ENCODE data around the gene FLOT1. TPM values are rescaled to one million over a fixed set of nuclear protein-coding genes. Genes with fewer than 3 reads are reported as not detected.

The FLOT1 gene
- total RNA-seq, 2 donors from 2014 or later = 121 to 141 TPM

- peaks cover 17% of the 10 kb centered on the region for H3K4me1 Mint-ChIP-seq
- no peaks in the 10 kb centered on the region for H3K27me3 Mint-ChIP-seq (ENCODE audit: insufficient read depth)
- peak; percentile 99 for DNase-seq
- H3K9me3 Mint-ChIP-seq = no peaks in the 10 kb centered on the region
- peak within 1 kb of the TSS; percentile 100 for H3K27ac Mint-ChIP-seq
- Histone ChIP-seq H3K4me1 (ENCODE audit: control insufficient read depth, insufficient read depth, low read length) (no peaks in the 10 kb centered on the region), H3K36me3 (ENCODE audit: control insufficient read depth, insufficient read depth, low read length) (peaks cover 39% of the 10 kb centered on the region), H3K9me3 (ENCODE audit: control insufficient read depth, low read length) (no peaks in the 10 kb centered on the region), H3K27me3 (ENCODE audit: control insufficient read depth, insufficient read depth, low read length, poor library complexity, severe bottlenecking) (no peaks in the 10 kb centered on the region), H3K9ac (ENCODE audit: extremely low read depth, low read length, poor library complexity, severe bottlenecking) (peak within 1 kb of the TSS; percentile 88), H3K4me3 (ENCODE audit: low read length) (peak within 1 kb of the TSS; percentile 99), H3K27ac (ENCODE audit: low read depth, low read length) (peak within 1 kb of the TSS; percentile 91)
- H3K4me3 Mint-ChIP-seq = peak within 1 kb of the TSS; percentile 99
- TF ChIP-seq CTCF (conservative IDR thresholded peaks at IDR 0.05) = peak; percentile 39
- peaks cover 39% of the 10 kb centered on the region for H3K36me3 Mint-ChIP-seq (ENCODE audit: low read depth)
- WGBS, 2 experiments (ENCODE audit: insufficient coverage in 1 of 2, insufficient read length in 1 of 2) = 0% methylated on average over 41 to 48 of the region's 48 CpGs
These were observed 25.2 kb downstream of the FLOT1 start, which contains the start of gene MDC1 for GRCh38 chr6:30717129-30717844. Gene MDC1, minus strand, starts transcription at chr6:30717281. Its CDS starts 2,106 bp downstream, at chr6:30715175.

- 0% methylated on average over 4 to 8 of the region's 8 CpGs for WGBS, 2 experiments (ENCODE audit: insufficient coverage in 1 of 2, insufficient read length in 1 of 2)
These were observed 25.7 kb downstream of the FLOT1 start for GRCh38 chr6:30716879-30717128.

GRCh38 chr6:30714263-30714662, 28.2 kb downstream of the FLOT1 start:
- H3K27ac Mint-ChIP-seq = no peak overlapping the region
- Histone ChIP-seq H3K9ac (ENCODE audit: extremely low read depth, low read length, poor library complexity, severe bottlenecking) (no peak overlapping the region), H3K27me3 (ENCODE audit: control insufficient read depth, insufficient read depth, low read length, poor library complexity, severe bottlenecking) (no peaks in the 10 kb centered on the region), H3K27ac (ENCODE audit: low read depth, low read length) (no peak overlapping the region), H3K4me1 (ENCODE audit: control insufficient read depth, insufficient read depth, low read length) (no peaks in the 10 kb centered on the region), H3K9me3 (ENCODE audit: control insufficient read depth, low read length) (no peaks in the 10 kb centered on the region), H3K36me3 (ENCODE audit: control insufficient read depth, insufficient read depth, low read length) (peaks cover 54% of the 10 kb centered on the region), H3K4me3 (ENCODE audit: low read length) (no peak overlapping the region)
- TF ChIP-seq CTCF (conservative IDR thresholded peaks at IDR 0.05) = no peak
- DNase-seq = no peak
- H3K27me3 Mint-ChIP-seq (ENCODE audit: insufficient read depth) = no peaks in the 10 kb centered on the region
- H3K36me3 Mint-ChIP-seq (ENCODE audit: low read depth) = peaks cover 47% of the 10 kb centered on the region
- H3K4me3 Mint-ChIP-seq = no peak overlapping the region
- no peaks in the 10 kb centered on the region for H3K9me3 Mint-ChIP-seq
- WGBS, 2 experiments (ENCODE audit: insufficient coverage in 1 of 2, insufficient read length in 1 of 2) = 100% methylated on average over 1 of the region's 1 CpG; no CpG with 5 or more reads in 1 of the 2 experiments
- H3K4me1 Mint-ChIP-seq = peaks cover 12% of the 10 kb centered on the region

More at GRCh38 chr6:30716879-30717128, 25.7 kb downstream of the FLOT1 start:
- Histone ChIP-seq H3K27me3 (ENCODE audit: control insufficient read depth, insufficient read depth, low read length, poor library complexity, severe bottlenecking) (no peaks in the 10 kb centered on the region), H3K4me1 (ENCODE audit: control insufficient read depth, insufficient read depth, low read length) (no peaks in the 10 kb centered on the region), H3K9ac (ENCODE audit: extremely low read depth, low read length, poor library complexity, severe bottlenecking) (peak overlapping the region; percentile 67), H3K36me3 (ENCODE audit: control insufficient read depth, insufficient read depth, low read length) (peaks cover 39% of the 10 kb centered on the region), H3K4me3 (ENCODE audit: low read length) (peak overlapping the region; percentile 99), H3K27ac (ENCODE audit: low read depth, low read length) (peak overlapping the region; percentile 84), H3K9me3 (ENCODE audit: control insufficient read depth, low read length) (no peaks in the 10 kb centered on the region)
- Mint-ChIP-seq H3K27me3 (ENCODE audit: insufficient read depth) (no peaks in the 10 kb centered on the region), H3K9me3 (no peaks in the 10 kb centered on the region), H3K4me1 (peaks cover 15% of the 10 kb centered on the region), H3K36me3 (ENCODE audit: low read depth) (peaks cover 39% of the 10 kb centered on the region), H3K4me3 (peak overlapping the region; percentile 99), H3K27ac (peak overlapping the region; percentile 100)
- TF ChIP-seq CTCF (conservative IDR thresholded peaks at IDR 0.05) = no peak
- no peak for DNase-seq
